Caco-2 (cell line): ENCODE measurements around the gene CDKN2B. TPM values are rescaled to one million over a fixed set of nuclear protein-coding genes. Genes with fewer than 3 reads are reported as not detected.

Experiments used
- BruUV-seq: library from RNA; stranded (reverse); fragments of 400-500 nt; replicated peaks from 2 replicates; lab custom pipeline; 2021; lab: Mats Ljungman, UMichigan
- CTCF ChIA-PET: fragments of 300-600 bp; sonication (Branson Sonifier 250); formaldehyde crosslinking; loops from one replicate; lab custom pipeline; 2022; ENCODE audit warnings: antibody characterized with exemption; lab: Charles Lee
- POLR2A ChIA-PET: fragments of 300-600 bp; sonication (Branson Sonifier 250); formaldehyde crosslinking; loops from one replicate; lab custom pipeline; 2022; ENCODE audit warnings: antibody characterized with exemption; lab: Charles Lee
- DNase-seq, 2 experiments: peaks; one replicate each; pipeline versions ENCODE4 v3.0.0 to v3.0.0-alpha.2; 2020 to 2022
- H3K27me3 ChIP-seq: replicated peaks from 2 replicates; pipeline ENCODE4 v1.6.0; 2011; ENCODE audit warnings: low read length; ENCODE audit not compliant: control insufficient read depth, insufficient read depth
- H3K36me3 ChIP-seq: 2 replicates; pipeline ENCODE4 v1.5.1; 2011; ENCODE audit warnings: low read length; ENCODE audit not compliant: control insufficient read depth, insufficient read depth
- H3K4me1 ChIP-seq: fragments of 250-450 bp; sonication (Bioruptor Pico); 2 replicates; pipeline ENCODE4 v1.5.1; 2020; ENCODE audit warnings: mild to moderate bottlenecking
- H3K4me3 ChIP-seq: 2 replicates; pipeline ENCODE4 v1.5.1; 2011; ENCODE audit warnings: low read depth, mild to moderate bottlenecking, control low read depth, low read length
- H3K9me3 ChIP-seq: fragments of 250-450 bp; sonication (Bioruptor Pico); 2 replicates; pipeline ENCODE4 v1.5.1; 2020; ENCODE audit warnings: mild to moderate bottlenecking, moderate library complexity
- H3K27ac Mint-ChIP-seq: one replicate; pipeline ENCODE4 v1.8.0; 2022; ENCODE audit warnings: mixed read lengths; ENCODE audit not compliant: unreplicated experiment
- H3K27me3 Mint-ChIP-seq: one replicate; pipeline ENCODE4 v1.8.0; 2022; ENCODE audit warnings: mixed read lengths; ENCODE audit not compliant: insufficient read depth, unreplicated experiment
- H3K36me3 Mint-ChIP-seq: one replicate; pipeline ENCODE4 v1.8.0; 2022; ENCODE audit warnings: mild to moderate bottlenecking, mixed read lengths; ENCODE audit not compliant: insufficient read depth, unreplicated experiment
- H3K4me1 Mint-ChIP-seq: one replicate; pipeline ENCODE4 v1.8.0; 2022; ENCODE audit warnings: low read depth, mixed read lengths; ENCODE audit not compliant: unreplicated experiment
- H3K4me3 Mint-ChIP-seq: one replicate; pipeline ENCODE4 v1.8.0; 2022; ENCODE audit warnings: mild to moderate bottlenecking, moderate library complexity, mixed read lengths; ENCODE audit not compliant: unreplicated experiment
- H3K9me3 Mint-ChIP-seq: one replicate; pipeline ENCODE4 v1.8.0; 2022; ENCODE audit warnings: mixed read lengths; ENCODE audit not compliant: unreplicated experiment
- intact Hi-C: fragments of 100-400 bp; cut with micrococcal nuclease; formaldehyde crosslinking; loops from one replicate; pipeline ENCODE4 v1.10.0; 2022; ENCODE audit not compliant: unreplicated experiment
- total RNA-seq: library from RNA; stranded (reverse); gene quantifications from 2 replicates; pipeline ENCODE4 v1.2.3, GENCODE V29; 2022
- TF ChIP-seq, protein P1 (sequence below), 2 experiments: fragments of 200-600 bp in 1 of 2; IDR thresholded peaks; 1 replicate in 1 of 2; 2 replicates in 1 of 2; pipeline versions ENCODE4 v1.5.1 to v1.8.0; 2011 to 2022; ENCODE audit warnings: antibody characterized with exemption in 1 of 2, control low read depth in 1 of 2, inconsistent platforms in 1 of 2, low read depth in 1 of 2, low read length in 1 of 2, mild to moderate bottlenecking in 1 of 2, moderate library complexity in 1 of 2; ENCODE audit not compliant: insufficient read depth in 1 of 2, severe bottlenecking in 1 of 2, unreplicated experiment in 1 of 2

CDKN2B gene
- total RNA-seq, 1 experiment from 2014 or later, result 7.6 TPM

DNA sequence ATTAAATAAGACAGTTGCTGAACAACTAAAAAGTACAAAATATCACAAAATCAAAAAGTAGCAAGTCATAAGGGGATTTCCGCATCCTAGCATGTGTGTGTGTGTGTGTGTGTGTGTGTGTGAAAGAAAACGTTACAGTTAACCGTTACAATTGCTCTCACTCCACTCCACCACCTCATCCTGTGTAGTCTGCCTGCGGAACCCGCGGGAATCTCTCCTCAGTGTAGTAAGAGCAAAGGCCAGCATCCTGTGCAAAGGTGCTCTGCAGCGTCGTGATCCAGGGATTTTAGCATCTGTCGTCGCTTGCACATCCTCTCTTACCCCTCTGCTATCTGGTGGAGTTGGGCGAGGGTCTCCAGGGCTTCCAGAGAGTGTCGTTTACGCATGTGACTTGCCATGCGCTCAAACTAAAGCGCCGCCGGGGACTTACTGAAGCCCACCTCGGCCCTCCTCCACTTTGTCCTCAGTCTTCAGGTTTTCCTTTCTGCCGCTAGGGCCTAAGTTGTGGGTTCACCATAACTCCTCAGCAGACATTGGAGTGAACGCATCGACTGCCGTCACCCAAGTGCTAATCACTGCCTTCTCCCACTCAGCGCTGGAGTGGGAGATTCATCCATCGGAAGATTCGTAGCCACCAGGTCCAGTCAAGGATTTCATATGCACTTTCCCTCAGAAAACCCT lies 3.9 kb downstream of the CDKN2B start:
- no TSS peak for BruUV-seq
- TF ChIP-seq, protein P1, sequence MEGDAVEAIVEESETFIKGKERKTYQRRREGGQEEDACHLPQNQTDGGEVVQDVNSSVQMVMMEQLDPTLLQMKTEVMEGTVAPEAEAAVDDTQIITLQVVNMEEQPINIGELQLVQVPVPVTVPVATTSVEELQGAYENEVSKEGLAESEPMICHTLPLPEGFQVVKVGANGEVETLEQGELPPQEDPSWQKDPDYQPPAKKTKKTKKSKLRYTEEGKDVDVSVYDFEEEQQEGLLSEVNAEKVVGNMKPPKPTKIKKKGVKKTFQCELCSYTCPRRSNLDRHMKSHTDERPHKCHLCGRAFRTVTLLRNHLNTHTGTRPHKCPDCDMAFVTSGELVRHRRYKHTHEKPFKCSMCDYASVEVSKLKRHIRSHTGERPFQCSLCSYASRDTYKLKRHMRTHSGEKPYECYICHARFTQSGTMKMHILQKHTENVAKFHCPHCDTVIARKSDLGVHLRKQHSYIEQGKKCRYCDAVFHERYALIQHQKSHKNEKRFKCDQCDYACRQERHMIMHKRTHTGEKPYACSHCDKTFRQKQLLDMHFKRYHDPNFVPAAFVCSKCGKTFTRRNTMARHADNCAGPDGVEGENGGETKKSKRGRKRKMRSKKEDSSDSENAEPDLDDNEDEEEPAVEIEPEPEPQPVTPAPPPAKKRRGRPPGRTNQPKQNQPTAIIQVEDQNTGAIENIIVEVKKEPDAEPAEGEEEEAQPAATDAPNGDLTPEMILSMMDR (IDR thresholded peaks at IDR 0.05; ENCODE audit: insufficient read depth in 1 of 2, low read depth in 1 of 2, low read length in 1 of 2, severe bottlenecking in 1 of 2, unreplicated experiment in 1 of 2), result no peak
- ChIA-PET CTCF (no interaction called here), POLR2A (no interaction called here)
- H3K9me3 Mint-ChIP-seq, result no peaks in the 10 kb centered on the region
- DNase-seq, result no peak
- Histone ChIP-seq H3K27me3 (no peaks in the 10 kb centered on the region), H3K4me1 (no peaks in the 10 kb centered on the region), H3K36me3 (no peaks in the 10 kb centered on the region), H3K4me3 (no peak overlapping the region), H3K9me3 (no peaks in the 10 kb centered on the region)
- intact Hi-C loops, result no loop called here
- H3K27ac Mint-ChIP-seq, result no peak overlapping the region
- no peak overlapping the region for H3K4me3 Mint-ChIP-seq
- peaks cover 10% of the 10 kb centered on the region for H3K36me3 Mint-ChIP-seq
- no peaks in the 10 kb centered on the region for H3K27me3 Mint-ChIP-seq
- no peaks in the 10 kb centered on the region for H3K4me1 Mint-ChIP-seq

DNA sequence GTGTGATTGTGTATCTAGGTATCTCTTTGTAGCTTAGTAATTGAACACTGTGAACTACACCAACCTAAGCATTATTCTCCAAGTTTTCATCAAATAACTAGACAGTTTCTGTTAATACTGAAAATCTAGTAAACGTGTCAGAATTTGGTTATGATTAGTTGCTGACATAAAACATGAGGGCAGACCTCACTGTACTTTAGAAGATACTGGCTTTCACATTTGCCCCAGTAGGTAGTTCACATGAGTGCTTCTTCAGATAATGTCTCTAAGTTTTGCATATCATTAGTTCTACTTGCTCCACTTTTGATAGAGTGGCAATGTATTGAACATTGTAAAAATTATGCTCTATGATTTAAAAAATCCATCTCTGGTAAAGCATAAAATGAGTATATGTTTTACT lies 7.1 kb downstream of the CDKN2B start:
- no peaks in the 10 kb centered on the region for H3K27me3 Mint-ChIP-seq
- Histone ChIP-seq H3K9me3 (no peaks in the 10 kb centered on the region), H3K27me3 (no peaks in the 10 kb centered on the region), H3K36me3 (no peaks in the 10 kb centered on the region), H3K4me3 (no peak overlapping the region), H3K4me1 (no peaks in the 10 kb centered on the region)
- H3K4me1 Mint-ChIP-seq, result no peaks in the 10 kb centered on the region
- ChIA-PET POLR2A (no interaction called here), CTCF (no interaction called here)
- BruUV-seq, result no TSS peak
- H3K9me3 Mint-ChIP-seq, result no peaks in the 10 kb centered on the region
- TF ChIP-seq, protein P1 (IDR thresholded peaks at IDR 0.05; ENCODE audit: insufficient read depth in 1 of 2, low read depth in 1 of 2, low read length in 1 of 2, severe bottlenecking in 1 of 2, unreplicated experiment in 1 of 2), result no peak
- no peak overlapping the region for H3K27ac Mint-ChIP-seq
- intact Hi-C loops, result no loop called here
- H3K4me3 Mint-ChIP-seq, result no peak overlapping the region
- no peaks in the 10 kb centered on the region for H3K36me3 Mint-ChIP-seq
- DNase-seq, result no peak

DNA sequence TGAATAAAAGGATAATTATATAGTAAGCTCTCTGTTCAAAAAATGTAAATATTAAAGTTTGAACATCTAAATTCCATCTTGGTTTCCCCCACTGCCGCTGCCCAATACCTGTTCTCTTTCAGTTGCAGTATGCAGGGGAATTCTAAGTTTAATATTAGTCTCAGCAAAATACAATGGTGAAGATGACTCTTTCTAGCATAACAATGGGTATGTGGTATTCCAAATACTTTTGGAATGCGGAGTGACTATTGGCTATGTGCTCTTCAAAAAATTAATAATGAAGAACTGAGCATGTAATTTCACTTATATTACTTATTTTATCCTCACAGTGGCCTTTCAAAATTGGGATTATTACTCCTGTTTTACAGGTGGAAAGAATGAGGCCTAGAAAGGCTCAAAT lies 11.1 kb downstream of the CDKN2B start:
- no peak overlapping the region for H3K4me3 Mint-ChIP-seq
- H3K9me3 ChIP-seq, result no peaks in the 10 kb centered on the region
- H3K4me3 ChIP-seq, result no peak overlapping the region
- no peaks in the 10 kb centered on the region for H3K27me3 ChIP-seq
- H3K27ac Mint-ChIP-seq, result no peak overlapping the region
- no peaks in the 10 kb centered on the region for H3K36me3 ChIP-seq
- BruUV-seq, result no TSS peak
- no peaks in the 10 kb centered on the region for H3K27me3 Mint-ChIP-seq
- peaks cover 9% of the 10 kb centered on the region for H3K4me1 Mint-ChIP-seq
- no peak for DNase-seq
- H3K36me3 Mint-ChIP-seq, result peaks cover 6% of the 10 kb centered on the region
- POLR2A ChIA-PET, result no interaction called here
- no peaks in the 10 kb centered on the region for H3K9me3 Mint-ChIP-seq
- intact Hi-C loops, result no loop called here
- peaks cover 3% of the 10 kb centered on the region; the same call in 1 of the 2 replicates for H3K4me1 ChIP-seq
- CTCF ChIA-PET, result no interaction called here
- TF ChIP-seq, protein P1 (IDR thresholded peaks at IDR 0.05; ENCODE audit: insufficient read depth in 1 of 2, low read depth in 1 of 2, low read length in 1 of 2, severe bottlenecking in 1 of 2, unreplicated experiment in 1 of 2), result no peak
